GM19397 (cell line): ENCODE results near the gene TBC1D22A.

ENCODE experiments used
- ATAC-seq: cut with Tn5 transposase; IDR thresholded peaks from one replicate; pipeline ENCODE4 v1.9.1; 2021; ENCODE audit warnings: mild to moderate bottlenecking, moderate library complexity; ENCODE audit not compliant: unreplicated experiment

Gene TBC1D22A

GRCh38 chr22:47189056-47189916, 426.8 kb downstream of the TBC1D22A start:
- no peak for ATAC-seq

- ATAC-seq: no peak
These were observed 428.0 kb downstream of the TBC1D22A start for GRCh38 chr22:47190276-47190956.

GRCh38 chr22:47190957-47191670, 428.7 kb downstream of the TBC1D22A start:
- no peak for ATAC-seq

GRCh38 chr22:47191671-47192650, 429.5 kb downstream of the TBC1D22A start:
- no peak for ATAC-seq

GRCh38 chr22:47192651-47193437, 430.4 kb downstream of the TBC1D22A start:
- ATAC-seq: no peak

GRCh38 chr22:47193606-47194329, 431.3 kb downstream of the TBC1D22A start:
- no peak for ATAC-seq

- no peak for ATAC-seq
These were observed 432.2 kb downstream of the TBC1D22A start for GRCh38 chr22:47194476-47195155.

- no peak for ATAC-seq
These were observed 432.7 kb downstream of the TBC1D22A start for GRCh38 chr22:47195156-47195483.

GRCh38 chr22:47195484-47196165, 433.2 kb downstream of the TBC1D22A start:
- no peak for ATAC-seq

GRCh38 chr22:47196166-47196849, 433.9 kb downstream of the TBC1D22A start:
- no peak for ATAC-seq

- no peak for ATAC-seq
These were observed 434.7 kb downstream of the TBC1D22A start for GRCh38 chr22:47196881-47197772.

GRCh38 chr22:47197773-47198500, 435.5 kb downstream of the TBC1D22A start:
- no peak for ATAC-seq

- ATAC-seq: no peak
These were observed 436.4 kb downstream of the TBC1D22A start for GRCh38 chr22:47198801-47199251.

- ATAC-seq: no peak
These were observed 437.0 kb downstream of the TBC1D22A start for GRCh38 chr22:47199261-47199978.

GRCh38 chr22:47199979-47200272, 437.5 kb downstream of the TBC1D22A start:
- no peak for ATAC-seq
